Left forelimb (tissue), 1 donor: ENCODE data around the gene MPZL3.

ENCODE experiments used
- DNase-seq: peaks from one replicate; pipeline ENCODE4 v3.0.0-alpha.2; 2018; ENCODE audit warnings: low spot score

MPZL3 gene

GRCh38 chr11:118264569-118265465, 12.7 kb upstream of the MPZL3 start:
- no peak for DNase-seq

DNA sequence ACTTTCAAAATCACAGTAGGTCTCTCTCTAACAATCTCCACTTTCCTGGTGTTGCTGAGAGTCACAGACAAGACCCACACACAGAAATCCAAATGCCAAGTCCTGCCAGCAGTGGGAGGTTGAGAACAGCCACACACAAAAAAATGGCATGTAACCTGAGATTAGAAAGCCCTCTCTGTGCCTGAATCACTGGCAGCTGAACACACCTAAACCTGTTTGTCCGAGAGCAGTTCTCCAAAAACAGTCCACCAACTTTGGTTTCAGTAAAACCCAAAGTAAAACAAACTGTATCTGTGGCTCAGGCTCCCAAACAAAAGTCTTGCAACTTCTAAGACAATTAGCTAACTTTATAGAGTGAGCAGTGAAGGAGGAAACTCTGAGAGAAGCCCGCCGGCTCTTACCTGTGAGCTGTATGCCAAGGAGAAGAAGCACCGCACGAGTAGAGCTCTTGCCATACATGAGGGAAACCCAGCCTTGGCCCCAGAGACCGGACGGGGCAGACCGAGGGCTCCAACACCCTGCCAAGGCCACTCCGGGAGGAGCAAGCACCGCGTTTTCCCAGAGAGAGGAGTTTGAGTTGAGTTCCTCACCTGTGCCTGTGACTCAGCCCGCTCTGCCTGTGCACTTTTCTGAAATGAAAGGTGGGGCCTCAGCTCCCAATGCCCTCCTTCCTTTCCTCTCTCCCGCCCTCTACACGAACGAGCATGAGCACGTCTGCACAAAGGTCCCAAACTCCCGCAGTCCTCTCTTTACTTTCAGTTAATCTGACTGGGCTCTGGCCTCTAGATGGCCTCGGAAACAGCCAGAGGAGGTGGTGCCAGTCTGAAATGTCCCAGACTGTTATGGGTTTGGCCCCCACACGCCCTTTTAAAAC, 11.8 kb upstream of the MPZL3 start, which contains the start of gene MPZL2:
TSS of gene MPZL2 (minus strand) at position 603 of the 874 bp plus-strand sequence. CDS start at position 459, 144 bp downstream.
- no peak for DNase-seq

GRCh38 chr11:118263112-118263511, 10.9 kb upstream of the MPZL3 start:
- DNase-seq: no peak

GRCh38 chr11:118260353-118260752, 8.2 kb upstream of the MPZL3 start:
- DNase-seq: no peak

DNA sequence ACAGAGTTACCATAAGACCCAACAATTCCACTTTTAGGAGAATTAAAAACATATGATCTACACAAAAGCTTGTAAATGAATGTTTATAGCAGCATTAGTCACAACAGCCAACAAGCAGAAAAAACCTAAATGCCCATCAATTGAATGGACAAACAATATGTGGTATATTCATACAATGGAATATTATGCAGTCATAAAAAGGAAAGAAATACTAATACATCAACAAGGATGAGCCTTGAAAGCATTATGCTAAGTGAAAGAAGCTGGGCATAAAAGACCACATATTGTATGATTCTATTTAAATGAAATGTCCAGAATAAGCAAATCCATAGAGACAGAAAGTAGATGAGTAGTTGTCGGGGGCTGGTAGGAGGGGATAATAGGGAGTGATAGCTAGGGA, 7.0 kb upstream of the MPZL3 start:
- DNase-seq: no peak

DNA sequence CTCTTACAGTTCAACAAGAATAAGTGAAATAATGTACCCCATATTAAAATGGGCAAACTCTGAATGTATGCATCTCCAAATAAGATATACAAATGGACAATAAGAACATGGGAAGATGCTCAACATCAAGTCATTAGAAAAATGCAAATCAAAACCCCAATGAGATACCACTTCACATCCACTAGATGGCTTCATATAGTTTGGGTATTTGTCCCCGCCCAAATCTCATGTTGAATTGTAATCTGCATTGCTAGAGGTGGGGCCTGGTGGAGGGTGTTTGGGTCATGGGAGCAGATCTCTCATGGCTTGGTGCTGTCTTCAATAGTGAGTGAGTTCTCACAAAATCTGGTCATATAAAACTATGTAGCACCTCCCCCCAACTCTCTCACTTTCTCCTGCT, 6.2 kb upstream of the MPZL3 start:
- no peak for DNase-seq

GRCh38 chr11:118252688-118253087, 523 bp upstream of the MPZL3 start:
- no peak for DNase-seq

DNA sequence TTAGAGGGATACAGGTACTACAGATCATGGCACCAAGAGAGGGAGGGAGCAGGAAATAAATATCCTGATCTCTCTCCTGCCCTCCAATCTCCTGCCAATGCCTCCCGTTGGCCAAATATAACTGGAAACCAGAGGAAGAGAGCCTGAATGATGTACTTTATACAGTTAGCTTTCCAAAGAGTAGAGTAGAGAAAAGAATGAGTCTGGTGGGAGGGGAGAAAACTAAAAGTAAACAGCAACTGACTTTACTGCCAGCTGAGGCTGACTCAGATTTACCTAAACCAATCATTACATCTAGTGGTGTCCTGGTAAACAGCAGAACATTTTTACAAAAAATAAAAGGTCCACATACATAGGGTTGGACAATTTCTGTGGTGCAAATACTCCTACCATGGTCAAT, 5.1 kb downstream of the MPZL3 start:
- DNase-seq: no peak

- no peak for DNase-seq
Observed at GRCh38 chr11:118245936-118246562, 6.1 kb downstream of the MPZL3 start.

- DNase-seq: no peak
Observed at GRCh38 chr11:118243993-118244762, 8.0 kb downstream of the MPZL3 start.

GRCh38 chr11:118243161-118243560, 9.0 kb downstream of the MPZL3 start:
- no peak for DNase-seq

DNA sequence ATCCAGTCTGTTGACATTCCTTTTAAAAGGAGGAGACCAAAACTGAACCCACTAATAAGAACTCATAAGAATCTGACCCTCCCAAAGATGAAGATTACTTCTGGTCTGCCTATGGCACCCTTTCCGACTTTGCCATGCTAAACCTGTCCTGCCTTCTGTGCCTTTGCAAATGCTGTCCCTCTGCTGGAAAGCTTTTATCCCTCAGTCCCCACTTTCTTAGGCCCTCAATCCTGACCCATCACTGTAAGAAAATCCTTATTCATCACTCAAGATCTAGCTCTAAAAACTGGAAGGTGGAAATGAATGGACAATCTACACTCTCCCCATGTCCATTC, 10.4 kb downstream of the MPZL3 start:
- DNase-seq: no peak

- DNase-seq: no peak
Observed at GRCh38 chr11:118240999-118241763, 11.0 kb downstream of the MPZL3 start.

DNA sequence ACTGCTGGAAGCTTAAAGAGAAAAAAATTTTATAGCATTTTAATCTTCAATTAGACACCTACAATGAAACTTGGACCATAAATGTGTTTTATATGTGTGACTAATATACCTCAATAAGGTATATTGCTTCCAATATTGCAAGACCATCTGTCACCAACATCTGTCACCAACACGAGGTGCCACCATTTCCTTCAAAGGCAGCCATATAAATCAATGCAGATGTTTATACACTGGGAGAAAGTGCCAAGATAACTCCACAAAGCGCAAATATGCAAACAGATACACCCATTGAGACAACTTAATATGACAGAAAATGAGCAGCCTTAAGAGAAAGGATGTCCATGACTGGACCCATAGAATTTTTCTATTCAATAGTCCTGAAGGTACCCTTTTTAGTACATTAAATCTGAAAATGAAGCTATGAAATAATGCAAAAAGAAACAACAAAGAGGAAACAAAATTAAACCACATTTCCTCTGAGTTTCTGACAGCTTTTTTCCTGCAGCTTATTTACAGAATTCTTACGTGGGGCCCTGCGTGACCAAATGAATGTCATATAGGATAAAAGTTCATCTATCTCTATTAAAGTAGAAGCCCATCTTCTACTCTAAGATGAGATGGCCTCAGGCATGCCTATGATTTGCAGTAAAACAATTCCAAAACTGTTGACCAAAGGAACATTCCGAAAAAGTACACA, 12.5 kb downstream of the MPZL3 start:
- no peak for DNase-seq

DNA sequence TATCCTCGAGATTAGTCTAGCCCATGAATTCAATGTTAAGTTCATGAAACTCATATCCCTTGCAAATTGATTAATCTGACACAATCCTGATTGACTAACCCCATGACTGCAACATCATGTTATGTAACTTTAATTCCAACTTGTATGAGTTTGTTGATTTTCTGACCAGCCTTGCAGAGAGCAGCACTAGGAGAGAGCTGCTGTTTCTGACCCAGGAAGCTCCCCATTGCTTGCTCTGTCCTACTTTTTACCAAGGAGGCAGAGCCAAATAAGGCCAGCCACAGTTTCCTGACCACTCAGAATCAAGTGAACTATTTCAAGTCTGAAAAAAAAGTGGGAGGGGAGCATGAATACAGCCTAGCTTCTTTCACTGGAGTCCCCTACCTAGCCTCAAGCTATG, 13.2 kb downstream of the MPZL3 start:
- DNase-seq: no peak

GRCh38 chr11:118238421-118238820, 13.7 kb downstream of the MPZL3 start:
- DNase-seq: no peak

DNA sequence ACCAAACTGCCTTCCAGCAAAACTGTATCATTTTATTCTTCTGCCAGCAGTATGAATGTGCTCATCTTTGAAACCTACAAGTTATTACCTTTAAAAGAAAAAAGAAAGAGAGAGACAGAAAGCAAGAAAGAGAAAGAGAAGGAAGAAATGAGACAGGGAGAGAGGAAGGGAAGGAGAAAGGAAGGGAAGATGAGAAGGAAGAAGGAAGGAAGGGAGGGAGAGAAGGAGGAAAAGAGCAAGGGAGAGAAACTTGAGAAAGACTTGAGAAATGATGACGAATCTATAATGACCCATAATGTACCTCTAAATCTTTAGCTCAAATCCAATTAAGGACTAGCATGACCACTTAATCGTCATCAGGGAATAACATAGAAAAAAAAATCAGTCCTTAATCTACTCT, 16.0 kb downstream of the MPZL3 start:
- DNase-seq: no peak

GRCh38 chr11:118234833-118235232, 17.3 kb downstream of the MPZL3 start:
- no peak for DNase-seq

- DNase-seq: no peak
Observed at GRCh38 chr11:118233850-118234249, 18.3 kb downstream of the MPZL3 start.

- DNase-seq: no peak
Observed at GRCh38 chr11:118233377-118233776, 18.8 kb downstream of the MPZL3 start.
